ENCODE results near the gene DCC. TPM values are rescaled to one million over a fixed set of nuclear protein-coding genes. Genes with fewer than 3 reads are reported as not detected.

The DCC gene
- total and polyA plus RNA-seq, 2 of the 8 experiments (the other 6 are each of a cell fraction or from before 2014, with no cell fraction given), result 0.14 to 1.4 TPM

DNA sequence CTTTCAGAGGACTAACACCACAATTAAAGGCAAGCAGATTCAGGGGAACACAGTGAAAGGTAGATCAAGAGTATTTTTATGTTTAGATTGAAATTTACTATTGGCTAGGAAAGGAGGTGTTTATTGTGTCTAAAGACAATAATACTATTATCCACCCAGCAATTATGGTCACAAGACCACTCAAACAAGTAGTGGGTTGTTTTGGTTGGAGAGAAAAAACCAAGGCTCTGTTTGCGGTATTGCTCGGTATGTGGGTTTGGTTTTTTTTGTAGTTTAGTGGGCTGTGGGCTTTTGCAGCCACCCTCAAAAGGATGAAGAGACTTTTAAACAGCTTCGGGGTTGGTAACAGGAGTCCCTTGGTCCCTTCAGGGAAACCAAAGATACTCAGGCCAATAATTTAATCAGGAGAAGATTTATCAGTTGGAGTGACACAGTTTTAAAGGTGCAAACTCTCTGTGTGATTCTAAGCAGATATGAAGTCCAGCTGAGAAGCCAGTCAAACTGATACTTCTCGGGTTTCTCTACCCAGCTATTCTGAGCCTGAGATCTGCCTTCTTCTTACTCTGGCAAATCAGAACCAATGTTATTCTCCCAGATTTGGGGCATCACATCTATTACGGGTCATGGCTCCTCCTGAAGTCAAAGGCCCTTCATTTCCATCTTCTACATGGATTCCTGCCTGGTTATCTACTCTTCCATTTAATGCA lies 55.3 kb downstream of the DCC start (continued):
- TF ChIP-seq, protein P1, sequence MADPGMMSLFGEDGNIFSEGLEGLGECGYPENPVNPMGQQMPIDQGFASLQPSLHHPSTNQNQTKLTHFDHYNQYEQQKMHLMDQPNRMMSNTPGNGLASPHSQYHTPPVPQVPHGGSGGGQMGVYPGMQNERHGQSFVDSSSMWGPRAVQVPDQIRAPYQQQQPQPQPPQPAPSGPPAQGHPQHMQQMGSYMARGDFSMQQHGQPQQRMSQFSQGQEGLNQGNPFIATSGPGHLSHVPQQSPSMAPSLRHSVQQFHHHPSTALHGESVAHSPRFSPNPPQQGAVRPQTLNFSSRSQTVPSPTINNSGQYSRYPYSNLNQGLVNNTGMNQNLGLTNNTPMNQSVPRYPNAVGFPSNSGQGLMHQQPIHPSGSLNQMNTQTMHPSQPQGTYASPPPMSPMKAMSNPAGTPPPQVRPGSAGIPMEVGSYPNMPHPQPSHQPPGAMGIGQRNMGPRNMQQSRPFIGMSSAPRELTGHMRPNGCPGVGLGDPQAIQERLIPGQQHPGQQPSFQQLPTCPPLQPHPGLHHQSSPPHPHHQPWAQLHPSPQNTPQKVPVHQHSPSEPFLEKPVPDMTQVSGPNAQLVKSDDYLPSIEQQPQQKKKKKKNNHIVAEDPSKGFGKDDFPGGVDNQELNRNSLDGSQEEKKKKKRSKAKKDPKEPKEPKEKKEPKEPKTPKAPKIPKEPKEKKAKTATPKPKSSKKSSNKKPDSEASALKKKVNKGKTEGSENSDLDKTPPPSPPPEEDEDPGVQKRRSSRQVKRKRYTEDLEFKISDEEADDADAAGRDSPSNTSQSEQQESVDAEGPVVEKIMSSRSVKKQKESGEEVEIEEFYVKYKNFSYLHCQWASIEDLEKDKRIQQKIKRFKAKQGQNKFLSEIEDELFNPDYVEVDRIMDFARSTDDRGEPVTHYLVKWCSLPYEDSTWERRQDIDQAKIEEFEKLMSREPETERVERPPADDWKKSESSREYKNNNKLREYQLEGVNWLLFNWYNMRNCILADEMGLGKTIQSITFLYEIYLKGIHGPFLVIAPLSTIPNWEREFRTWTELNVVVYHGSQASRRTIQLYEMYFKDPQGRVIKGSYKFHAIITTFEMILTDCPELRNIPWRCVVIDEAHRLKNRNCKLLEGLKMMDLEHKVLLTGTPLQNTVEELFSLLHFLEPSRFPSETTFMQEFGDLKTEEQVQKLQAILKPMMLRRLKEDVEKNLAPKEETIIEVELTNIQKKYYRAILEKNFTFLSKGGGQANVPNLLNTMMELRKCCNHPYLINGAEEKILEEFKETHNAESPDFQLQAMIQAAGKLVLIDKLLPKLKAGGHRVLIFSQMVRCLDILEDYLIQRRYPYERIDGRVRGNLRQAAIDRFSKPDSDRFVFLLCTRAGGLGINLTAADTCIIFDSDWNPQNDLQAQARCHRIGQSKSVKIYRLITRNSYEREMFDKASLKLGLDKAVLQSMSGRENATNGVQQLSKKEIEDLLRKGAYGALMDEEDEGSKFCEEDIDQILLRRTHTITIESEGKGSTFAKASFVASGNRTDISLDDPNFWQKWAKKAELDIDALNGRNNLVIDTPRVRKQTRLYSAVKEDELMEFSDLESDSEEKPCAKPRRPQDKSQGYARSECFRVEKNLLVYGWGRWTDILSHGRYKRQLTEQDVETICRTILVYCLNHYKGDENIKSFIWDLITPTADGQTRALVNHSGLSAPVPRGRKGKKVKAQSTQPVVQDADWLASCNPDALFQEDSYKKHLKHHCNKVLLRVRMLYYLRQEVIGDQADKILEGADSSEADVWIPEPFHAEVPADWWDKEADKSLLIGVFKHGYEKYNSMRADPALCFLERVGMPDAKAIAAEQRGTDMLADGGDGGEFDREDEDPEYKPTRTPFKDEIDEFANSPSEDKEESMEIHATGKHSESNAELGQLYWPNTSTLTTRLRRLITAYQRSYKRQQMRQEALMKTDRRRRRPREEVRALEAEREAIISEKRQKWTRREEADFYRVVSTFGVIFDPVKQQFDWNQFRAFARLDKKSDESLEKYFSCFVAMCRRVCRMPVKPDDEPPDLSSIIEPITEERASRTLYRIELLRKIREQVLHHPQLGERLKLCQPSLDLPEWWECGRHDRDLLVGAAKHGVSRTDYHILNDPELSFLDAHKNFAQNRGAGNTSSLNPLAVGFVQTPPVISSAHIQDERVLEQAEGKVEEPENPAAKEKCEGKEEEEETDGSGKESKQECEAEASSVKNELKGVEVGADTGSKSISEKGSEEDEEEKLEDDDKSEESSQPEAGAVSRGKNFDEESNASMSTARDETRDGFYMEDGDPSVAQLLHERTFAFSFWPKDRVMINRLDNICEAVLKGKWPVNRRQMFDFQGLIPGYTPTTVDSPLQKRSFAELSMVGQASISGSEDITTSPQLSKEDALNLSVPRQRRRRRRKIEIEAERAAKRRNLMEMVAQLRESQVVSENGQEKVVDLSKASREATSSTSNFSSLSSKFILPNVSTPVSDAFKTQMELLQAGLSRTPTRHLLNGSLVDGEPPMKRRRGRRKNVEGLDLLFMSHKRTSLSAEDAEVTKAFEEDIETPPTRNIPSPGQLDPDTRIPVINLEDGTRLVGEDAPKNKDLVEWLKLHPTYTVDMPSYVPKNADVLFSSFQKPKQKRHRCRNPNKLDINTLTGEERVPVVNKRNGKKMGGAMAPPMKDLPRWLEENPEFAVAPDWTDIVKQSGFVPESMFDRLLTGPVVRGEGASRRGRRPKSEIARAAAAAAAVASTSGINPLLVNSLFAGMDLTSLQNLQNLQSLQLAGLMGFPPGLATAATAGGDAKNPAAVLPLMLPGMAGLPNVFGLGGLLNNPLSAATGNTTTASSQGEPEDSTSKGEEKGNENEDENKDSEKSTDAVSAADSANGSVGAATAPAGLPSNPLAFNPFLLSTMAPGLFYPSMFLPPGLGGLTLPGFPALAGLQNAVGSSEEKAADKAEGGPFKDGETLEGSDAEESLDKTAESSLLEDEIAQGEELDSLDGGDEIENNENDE (IDR thresholded peaks at IDR 0.05; ENCODE audit: insufficient replicate concordance, low read length), result no peak
- no peak for TF ChIP-seq GABPA (IDR thresholded peaks at IDR 0.05; ENCODE audit: borderline replicate concordance, insufficient read depth, low read length)
- TF ChIP-seq KDM1A (IDR thresholded peaks at IDR 0.05; ENCODE audit: borderline replicate concordance, low read length), result no peak
- no peak for TF ChIP-seq BRCA1 (IDR thresholded peaks at IDR 0.05; ENCODE audit: low read depth, low read length)
- no peak for TF ChIP-seq JUND (IDR thresholded peaks at IDR 0.05; ENCODE audit: low read length)
- TF ChIP-seq ZNF274 (IDR thresholded peaks at IDR 0.05; ENCODE audit: borderline replicate concordance, extremely low read depth, low read length), result no peak

All from H1 (cell line).